ENCODE results near the gene SLC25A1. TPM values are rescaled to one million over a fixed set of nuclear protein-coding genes. Genes with fewer than 3 reads are reported as not detected.

Gene SLC25A1
- total and polyA plus RNA-seq, 2 of the 4 experiments (the other 2 are of a cell fraction): 41.0 to 56.5 TPM

GRCh38 chr22:19213442-19214077 lies 35.0 kb upstream of the SLC25A1 start:
- dilution Hi-C loops (cut with HindIII; ENCODE audit: low sequenced_read_pairs, unreplicated experiment) (no loop called here), intact Hi-C loops (cut with micrococcal nuclease) (no loop called here), in situ Hi-C loops (cut with MboI; ENCODE audit: low sequenced_read_pairs) (no loop called here)
- Histone ChIP-seq H4K91ac (ENCODE audit: insufficient read depth, low read depth, low read length) (no peak overlapping the region), H3K9ac (ENCODE audit: low read depth, low read length) (no peak overlapping the region), H3K4me3 (ENCODE audit: insufficient read depth, low read depth, low read length) (no peak overlapping the region), H3K4me1 (ENCODE audit: control insufficient read depth, insufficient read depth, low read length) (peaks cover 2% of the 10 kb centered on the region; the same call in 1 of the 2 replicates), H2AK9ac (replicated peaks; ENCODE audit: low read depth, low read length, poor library complexity) (no peak overlapping the region), H2AK5ac (ENCODE audit: low read depth, low read length) (no peak overlapping the region), H2AFZ (replicated peaks; ENCODE audit: low read length, poor library complexity) (no peak overlapping the region), H3K4me2 (ENCODE audit: low read depth, low read length) (peak overlapping the region; percentile 67; the same call in 1 of the 2 replicates), H3K79me1 (ENCODE audit: low read depth in 1 of 2, low read length in 2 of 2) (no peaks in the 10 kb centered on the region), H3K27me3 (ENCODE audit: control insufficient read depth, insufficient read depth, low read length) (no peaks in the 10 kb centered on the region), H2BK5ac (ENCODE audit: low read depth, low read length, poor library complexity, severe bottlenecking) (no peak overlapping the region), H3K36me3 (ENCODE audit: control insufficient read depth, insufficient read depth, low read length) (peaks cover 8% of the 10 kb centered on the region; the same call in 1 of the 2 replicates), H3K9me1 (ENCODE audit: insufficient read depth, low read length) (peaks cover 7% of the 10 kb centered on the region; the same call in 1 of the 2 replicates), H4K8ac (ENCODE audit: low read depth in 2 of 2, low read length in 2 of 2) (no peak overlapping the region), H2BK120ac (ENCODE audit: low read depth, low read length) (no peak overlapping the region), H3K56ac (ENCODE audit: extremely low read depth, insufficient read depth, low read length) (no peak overlapping the region), H2BK20ac (ENCODE audit: low read depth, low read length) (no peak overlapping the region), H4K20me1 (ENCODE audit: insufficient read depth, low read length) (no peaks in the 10 kb centered on the region), H3K14ac (replicated peaks; ENCODE audit: low read depth, low read length) (no peak overlapping the region), H3K4ac (ENCODE audit: low read depth, low read length) (no peak overlapping the region), H3K27ac (ENCODE audit: insufficient read depth, low read length) (peak overlapping the region; percentile 24; the same call in 1 of the 2 replicates), H3K9me3 (ENCODE audit: control insufficient read depth, insufficient read depth, low read length) (no peaks in the 10 kb centered on the region), H4K5ac (ENCODE audit: low read depth, low read length) (no peak overlapping the region), H3K18ac (ENCODE audit: low read depth, low read length) (no peak overlapping the region; the same call in 1 of the 2 replicates), H2BK15ac (ENCODE audit: low read depth, low read length) (no peak overlapping the region), H3K23ac (ENCODE audit: low read depth, low read length) (0 out of 2 replicates have a peak overlapping the region, but pooled peaks have one; percentile 47)
- 30% methylated on average over 2 of the region's 9 CpGs; no CpG with 5 or more reads in 1 of the 2 experiments for WGBS, 2 experiments (ENCODE audit: extremely low coverage in 2 of 2, insufficient read length in 1 of 2)
- ATAC-seq (ENCODE audit: low read depth) (peak; percentile 61; the same call in 1 of the 2 replicates), DNase-seq (peak; percentile 39)
- ChIA-PET CTCF (no interaction called here), POLR2A (ENCODE audit: unreplicated experiment) (no interaction called here)
- BruUV-seq (replicated peaks): no TSS peak
- TF ChIP-seq SMC3 (IDR thresholded peaks at IDR 0.05; ENCODE audit: low read depth, low read length) (no peak), USF2 (IDR thresholded peaks at IDR 0.05; ENCODE audit: low read depth, low read length) (peak; percentile 63; the same call in 1 of the 2 replicates)
